ENCODE measurements around the gene CYP19A1.

The CYP19A1 gene

GRCh38 chr15:51252671-51253070 lies 85.7 kb downstream of the CYP19A1 start:
- no peak for DNase-seq

GRCh38 chr15:51251556-51251955 lies 86.8 kb downstream of the CYP19A1 start:
- DNase-seq = no peak

- no peak for DNase-seq
Measured at GRCh38 chr15:51250217-51251011, 88.0 kb downstream of the CYP19A1 start.

- DNase-seq = no peak
Measured at GRCh38 chr15:51245628-51246027, 92.8 kb downstream of the CYP19A1 start.

DNA sequence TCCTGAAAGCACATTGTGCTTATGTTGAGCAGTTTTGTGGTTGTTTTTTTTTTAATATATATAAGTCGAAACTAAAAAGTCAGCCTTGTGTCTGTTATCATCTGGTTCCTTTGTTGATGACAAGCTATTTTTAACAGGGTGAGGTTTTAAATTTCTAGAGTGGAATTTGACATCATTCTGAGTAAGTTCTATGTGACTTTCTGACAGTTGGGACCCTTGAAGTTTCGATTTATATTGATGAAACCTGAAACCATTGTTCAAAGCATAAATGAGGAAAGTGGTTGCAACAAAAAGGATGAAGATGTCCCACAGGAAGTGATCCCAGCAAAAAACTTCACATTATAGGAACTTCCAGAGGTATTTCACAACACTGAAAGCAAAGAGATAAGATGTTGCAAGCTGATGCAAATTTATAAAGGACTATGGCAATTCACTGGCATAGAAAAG lies 94.0 kb downstream of the CYP19A1 start:
- peak; percentile 41 for DNase-seq

GRCh38 chr15:51243774-51244173 lies 94.6 kb downstream of the CYP19A1 start:
- peak; percentile 54 for DNase-seq

- peak; percentile 41 for DNase-seq
Measured at GRCh38 chr15:51240066-51240465, 98.3 kb downstream of the CYP19A1 start.

DNA sequence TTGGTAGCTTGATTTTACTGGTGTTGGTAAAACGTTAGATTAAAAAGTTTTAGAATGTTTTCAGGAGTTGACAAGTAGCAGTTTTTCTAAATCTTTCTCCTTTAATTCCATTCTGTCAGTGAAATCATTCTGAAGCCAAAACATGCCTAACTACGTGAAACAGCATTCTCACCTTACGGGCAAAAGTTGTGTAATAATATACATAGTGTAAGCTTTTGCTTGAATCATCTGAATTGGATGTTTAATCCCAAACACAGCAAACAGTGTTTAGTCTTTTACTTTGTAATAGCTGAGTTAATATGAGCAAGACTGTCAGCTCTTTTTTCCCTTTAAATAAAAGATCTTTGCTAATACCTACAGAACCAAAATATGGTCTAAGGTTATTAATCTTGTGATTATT lies 100.6 kb downstream of the CYP19A1 start:
- DNase-seq = no peak

DNA sequence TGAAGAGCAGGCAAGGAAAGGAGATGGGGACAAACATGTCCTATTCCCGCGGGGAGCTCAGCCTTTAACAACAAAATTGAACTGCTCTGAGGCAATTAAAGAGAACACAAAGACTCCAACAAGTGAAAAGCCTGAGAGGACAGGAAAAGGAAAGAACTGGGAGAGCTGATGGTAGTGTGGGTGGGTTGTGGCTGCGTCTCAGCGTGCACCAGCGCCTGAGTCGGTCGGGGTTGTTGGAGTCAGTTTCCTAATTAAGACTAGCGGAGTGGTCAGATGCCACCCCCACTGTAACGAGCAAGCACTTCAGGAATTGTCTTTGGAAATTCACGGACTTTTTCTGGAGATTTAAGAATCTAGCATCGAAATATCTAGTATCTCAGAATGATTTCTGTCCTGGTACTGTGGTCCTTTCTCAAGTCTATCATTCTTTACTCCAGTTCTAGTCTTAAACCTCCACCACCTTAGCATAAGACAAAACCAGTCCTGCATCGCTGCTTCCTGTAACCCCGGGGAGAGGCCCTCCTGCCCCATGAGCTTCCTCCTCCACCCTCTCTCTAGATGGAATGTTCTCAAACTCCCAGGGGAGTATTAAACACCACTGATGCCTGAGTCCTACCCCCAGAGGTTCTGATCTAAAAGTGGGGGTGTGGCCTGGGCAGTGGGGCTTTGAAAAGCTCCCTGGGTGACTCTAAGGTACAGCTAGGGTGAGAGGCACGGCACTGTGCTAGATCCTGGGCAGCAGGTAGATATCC lies 104.0 kb downstream of the CYP19A1 start:
- DNase-seq = no peak

GRCh38 chr15:51232581-51232980 lies 105.8 kb downstream of the CYP19A1 start:
- no peak for DNase-seq

GRCh38 chr15:51229907-51230330 lies 108.5 kb downstream of the CYP19A1 start:
- no peak for DNase-seq

DNA sequence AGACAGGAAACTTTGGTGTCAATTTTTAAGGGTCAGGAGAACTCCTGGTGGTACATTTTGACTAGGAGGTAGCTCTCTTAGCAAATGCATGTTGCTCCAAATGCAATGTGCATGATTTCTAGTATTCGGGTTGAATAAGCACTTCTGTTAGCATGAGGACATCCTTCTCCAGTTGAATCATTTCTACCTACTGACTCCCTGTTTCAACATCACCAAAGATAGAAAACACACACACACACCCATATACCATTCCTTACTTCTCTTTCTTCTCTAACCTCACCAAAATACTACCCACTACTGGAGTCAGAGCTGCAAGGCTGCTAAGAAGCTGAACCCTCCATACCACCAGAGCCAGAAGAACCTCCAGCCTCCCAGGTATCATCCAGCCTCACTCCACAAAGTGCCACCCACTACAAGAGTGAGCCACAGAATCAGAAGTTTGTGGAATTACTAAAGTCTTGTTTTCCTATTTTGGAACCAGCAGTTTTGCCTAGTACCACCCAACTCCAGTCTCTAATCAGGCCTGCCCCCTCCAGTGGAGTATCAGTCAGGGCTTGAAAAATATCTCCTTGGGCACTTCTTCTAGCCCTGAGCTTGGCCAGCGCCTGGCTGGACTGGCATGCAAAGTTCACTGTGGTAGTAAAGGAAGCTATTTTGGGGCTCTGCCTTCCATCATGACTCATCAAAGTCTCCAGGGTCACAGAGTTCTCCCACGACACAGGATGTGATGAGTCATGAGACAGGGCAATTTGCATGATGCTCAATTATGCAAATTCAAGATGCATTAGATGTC lies 110.3 kb downstream of the CYP19A1 start:
- peak; percentile 75 for DNase-seq

DNA sequence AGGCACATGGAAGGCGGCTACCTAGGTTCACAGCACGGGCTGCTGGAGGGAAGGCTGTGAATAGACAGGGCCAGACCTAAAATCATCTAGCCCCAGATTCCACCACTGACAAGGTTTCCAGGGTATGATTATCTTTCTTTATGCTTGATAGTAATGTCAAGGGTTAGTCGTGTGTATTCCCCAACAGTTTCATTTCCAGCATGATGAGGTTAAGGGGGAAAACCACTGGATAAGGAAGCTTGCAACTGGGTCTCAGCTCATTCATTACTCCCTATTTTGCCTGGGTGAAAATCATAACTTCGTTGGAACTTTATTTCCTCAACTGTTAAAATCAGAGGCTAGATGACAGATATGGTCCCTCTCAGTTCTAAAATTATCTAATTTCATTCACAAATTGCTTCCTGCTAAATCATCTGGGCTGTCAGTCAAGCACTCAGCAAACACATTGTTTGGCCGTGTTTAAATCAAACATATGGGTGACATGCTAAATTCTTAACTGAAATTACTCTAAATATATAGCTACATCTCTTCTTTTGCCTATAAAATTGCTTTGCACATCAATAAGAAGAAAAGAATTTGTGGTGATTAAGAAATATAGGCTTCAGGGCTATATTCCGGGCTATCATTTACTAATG lies 111.7 kb downstream of the CYP19A1 start:
- no peak for DNase-seq

GRCh38 chr15:51224428-51224827 lies 114.0 kb downstream of the CYP19A1 start:
- no peak for DNase-seq

DNA sequence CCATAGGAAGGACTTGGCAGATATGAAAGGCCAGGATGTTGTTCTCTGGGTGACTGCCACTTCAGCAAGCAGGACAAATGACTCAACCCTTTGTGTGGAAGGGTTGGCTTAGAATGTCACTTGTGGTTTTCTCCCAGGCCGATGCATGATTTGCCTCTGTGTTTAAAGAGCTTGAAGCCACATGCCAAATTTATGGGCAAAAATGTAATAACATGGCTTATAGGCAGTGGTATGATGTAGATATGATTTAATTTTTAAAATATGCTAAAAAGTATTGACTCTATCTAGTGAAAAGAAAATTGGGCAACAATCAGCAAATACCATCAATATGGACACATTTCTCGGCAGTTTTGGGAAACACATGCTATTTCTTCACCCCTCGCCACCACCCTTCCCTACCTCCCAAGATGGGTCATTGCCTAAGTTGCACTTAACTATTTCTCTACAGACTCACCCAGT lies 114.6 kb downstream of the CYP19A1 start:
- DNase-seq = no peak

DNA sequence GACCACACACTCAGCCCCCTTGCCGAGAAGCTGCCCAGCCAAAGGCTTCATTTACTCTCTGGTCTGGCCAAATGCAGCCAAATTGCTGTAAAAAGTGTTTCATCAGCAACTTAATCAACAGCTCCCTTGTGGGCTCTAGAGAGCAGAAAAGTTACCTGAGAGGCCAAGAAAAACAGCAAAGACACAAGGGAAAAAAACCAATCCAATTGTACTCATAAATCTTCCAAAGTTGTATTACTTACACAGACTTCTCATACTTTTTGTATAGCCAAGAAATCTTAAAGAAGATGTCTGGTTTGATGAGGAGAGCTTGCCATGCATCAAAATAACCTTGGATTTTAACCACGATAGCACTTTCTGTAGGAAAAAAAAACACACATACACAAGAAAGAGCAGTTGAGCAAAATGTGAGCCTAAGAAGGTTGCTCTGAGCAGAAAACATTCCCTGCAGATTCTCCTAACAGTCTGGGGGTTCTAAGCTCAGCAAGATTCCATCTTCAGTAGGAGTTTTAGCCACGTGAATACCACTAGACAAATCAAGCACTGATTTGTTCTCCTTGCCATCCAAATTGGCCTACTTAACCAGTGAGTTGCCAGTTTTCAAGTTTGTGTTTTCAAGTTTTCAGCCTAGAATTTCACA lies 120.0 kb downstream of the CYP19A1 start:
- no peak for DNase-seq

DNA sequence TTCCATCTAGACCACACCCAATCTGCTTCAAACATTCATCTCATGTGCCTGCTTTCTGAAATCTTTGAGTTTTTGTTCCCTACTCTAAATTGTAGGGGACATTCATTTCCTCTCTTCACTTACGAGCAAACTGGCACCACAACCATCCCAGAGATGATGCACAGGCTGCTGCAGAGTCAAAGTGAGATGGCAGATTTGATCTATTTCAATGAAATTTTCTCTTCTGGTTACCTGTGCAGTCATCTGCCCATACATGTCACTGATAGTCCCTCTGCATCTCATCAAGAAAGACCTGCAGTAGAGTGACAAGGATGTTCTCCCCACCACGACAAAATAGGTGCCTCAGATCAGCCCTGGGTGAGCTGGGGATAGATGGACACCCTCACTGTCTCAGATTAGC lies 125.5 kb downstream of the CYP19A1 start:
- no peak for DNase-seq

DNA sequence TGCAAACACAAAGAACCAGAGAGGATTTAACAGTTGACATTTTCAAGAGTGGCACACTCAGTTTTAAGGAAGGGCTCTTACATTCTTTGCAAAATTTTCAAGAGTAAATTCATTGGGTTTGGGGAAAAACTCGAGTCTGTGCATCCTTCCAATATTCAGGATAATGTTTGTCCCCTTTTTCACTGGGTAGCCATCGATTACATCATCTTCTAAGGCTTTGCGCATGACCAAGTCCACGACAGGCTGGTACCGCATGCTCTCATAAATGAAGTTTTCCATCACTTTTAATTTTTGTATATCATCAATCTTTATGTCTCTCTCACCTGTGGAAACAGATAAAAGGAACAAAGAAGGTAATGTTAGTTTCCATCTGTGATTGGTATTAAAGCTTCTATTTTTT lies 126.2 kb downstream of the CYP19A1 start:
- DNase-seq = no peak

DNA sequence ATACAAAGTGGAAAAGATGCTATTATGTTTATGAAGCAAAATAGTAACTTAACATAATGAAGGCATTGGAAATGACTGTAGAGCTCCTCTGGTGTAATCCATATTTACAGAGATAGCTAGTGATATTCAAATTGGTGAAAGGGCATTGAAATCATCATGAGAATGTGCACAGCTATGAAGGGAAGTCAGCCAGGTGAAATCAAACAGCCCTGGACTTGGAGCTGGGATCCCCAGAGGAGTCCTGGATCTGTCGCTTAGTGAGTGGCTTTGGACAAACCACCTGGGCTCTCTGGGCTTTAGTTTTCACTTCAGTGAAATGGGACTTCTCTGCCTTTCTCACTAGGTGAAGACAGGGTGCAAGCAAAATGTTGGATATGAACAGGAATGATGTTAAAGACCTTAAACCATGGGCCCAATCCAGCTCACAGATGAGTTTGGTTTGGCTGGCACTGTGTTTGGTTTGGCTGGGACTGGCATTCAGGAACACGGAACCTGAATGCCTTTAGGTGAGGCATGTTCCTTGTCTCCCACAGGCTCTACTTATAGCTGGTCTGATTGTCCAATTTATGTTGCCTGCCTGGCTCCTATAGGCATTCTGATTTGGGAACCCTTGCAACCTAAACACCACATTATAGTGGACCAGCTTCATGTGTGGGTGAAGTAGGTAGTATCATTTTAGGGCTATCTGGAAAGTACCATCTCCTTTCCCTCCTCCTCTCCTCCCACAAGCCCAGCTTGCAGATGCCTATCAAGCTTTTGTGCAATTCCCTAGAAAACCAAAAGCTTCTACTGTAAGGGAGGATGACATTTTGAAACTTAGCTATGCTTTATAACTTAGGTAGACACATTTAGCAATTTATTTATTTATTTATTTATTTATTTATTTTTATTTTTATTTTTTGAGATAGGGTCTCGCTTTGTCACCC lies 133.1 kb downstream of the CYP19A1 start:
- DNase-seq = no peak

DNA sequence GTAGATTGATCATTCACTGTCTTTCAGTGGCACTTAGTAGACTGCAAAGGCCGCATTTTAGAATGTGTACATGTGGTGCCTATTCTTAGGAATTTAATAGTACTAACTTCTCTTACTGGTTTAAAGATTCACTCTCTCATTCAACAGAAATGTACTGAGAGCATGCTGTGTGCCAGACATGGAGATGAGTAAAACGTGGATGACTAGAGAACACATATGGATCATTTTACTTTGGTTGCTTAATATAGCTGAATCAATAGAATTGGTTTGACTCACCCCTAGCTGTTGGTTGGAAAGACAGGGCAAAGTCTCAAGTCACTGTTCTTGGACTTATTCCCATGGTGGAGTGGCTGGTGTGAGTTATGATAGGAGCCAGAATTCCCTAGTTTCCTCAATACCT lies 134.6 kb downstream of the CYP19A1 start:
- no peak for DNase-seq

GRCh38 chr15:51202783-51203182 lies 135.6 kb downstream of the CYP19A1 start:
- no peak for DNase-seq

Measured in activated CD4-positive, alpha-beta T cell treated with anti-CD3 and anti-CD28 coated beads, Interleukin-2, amount 50 U/mL, for 16 hours (primary cell).